HEK293T (cell line): Measurements from ENCODE around the gene BLVRB.

ENCODE experiments used
- ARNT ChIP-seq: fragments of 450-650 bp; IDR thresholded peaks from 2 replicates; pipeline ENCODE4 v1.6.1; 2017; ENCODE audit warnings: mild to moderate bottlenecking
- ELF4 ChIP-seq: fragments of 450-650 bp; IDR thresholded peaks from 2 replicates; pipeline ENCODE4 v1.6.1; 2017; ENCODE audit warnings: antibody characterized with exemption
- LEF1 ChIP-seq: fragments of 450-650 bp; IDR thresholded peaks from 2 replicates; pipeline ENCODE4 v1.6.1; 2017; ENCODE audit warnings: mild to moderate bottlenecking, borderline replicate concordance
- NFRKB ChIP-seq: fragments of 450-650 bp; IDR thresholded peaks from 2 replicates; pipeline ENCODE4 v1.6.1; 2016; ENCODE audit warnings: mild to moderate bottlenecking, moderate library complexity
- SP1 ChIP-seq: fragments of 450-650 bp; IDR thresholded peaks from 2 replicates; pipeline ENCODE4 v1.6.1; 2017
- SUZ12 ChIP-seq: fragments of 450-650 bp; IDR thresholded peaks from 2 replicates; pipeline ENCODE4 v1.6.1; 2016; ENCODE audit warnings: mild to moderate bottlenecking

GRCh38 chr19:40444000-40444824 lies 21.3 kb downstream of the BLVRB start, which contains the start of gene SERTAD3:
- TF ChIP-seq SUZ12 (no peak), NFRKB (no peak), ELF4 (no peak), ARNT (no peak), LEF1 (no peak), SP1 (no peak)
